Suprapubic skin (tissue), 4 donors: ENCODE data around the gene WNT7A. TPM values are rescaled to one million over a fixed set of nuclear protein-coding genes. Genes with fewer than 3 reads are reported as not detected.

Experiments used
- DNase-seq, 2 donors: peaks; one replicate each; pipeline ENCODE4 v3.0.0-alpha.2; 2019; ENCODE audit warnings: low spot score in 2 of 2
- H3K27ac ChIP-seq: fragments of 200-600 bp; sonication (generic); one replicate; pipeline ENCODE4 v1.5.1; 2019
- H3K27me3 ChIP-seq: fragments of 200-600 bp; sonication (generic); one replicate; pipeline ENCODE4 v1.5.1; 2019
- H3K36me3 ChIP-seq: fragments of 200-600 bp; sonication (generic); one replicate; pipeline ENCODE4 v1.5.1; 2019
- H3K4me1 ChIP-seq: fragments of 200-600 bp; sonication (generic); one replicate; pipeline ENCODE4 v1.5.1; 2019
- H3K4me3 ChIP-seq: fragments of 200-600 bp; sonication (generic); one replicate; pipeline ENCODE4 v1.5.1; 2019; ENCODE audit warnings: mild to moderate bottlenecking
- H3K9me3 ChIP-seq: fragments of 200-600 bp; sonication (generic); one replicate; pipeline ENCODE4 v1.5.1; 2019
- EP300 ChIP-seq: sonication (generic); formaldehyde crosslinking; IDR thresholded peaks from one replicate; pipeline ENCODE4 v1.6.1; 2017; ENCODE audit warnings: antibody characterized with exemption
- POLR2A ChIP-seq, 2 donors: fragments of 450-650 bp; IDR thresholded peaks; one replicate each; pipeline ENCODE4 v1.6.1; 2017; ENCODE audit warnings: antibody characterized with exemption in 2 of 2, mild to moderate bottlenecking in 2 of 2, moderate library complexity in 2 of 2
- POLR2AphosphoS5 ChIP-seq, 3 donors: sonication (generic); formaldehyde crosslinking; IDR thresholded peaks; one replicate each; pipeline ENCODE4 v1.6.1; 2017; ENCODE audit warnings: antibody characterized with exemption in 3 of 3
- WGBS: methylation state at CpG from one replicate; pipeline ENCODE4 v1.1.5; 2018; 5-methylcytosine and 5-hydroxymethylcytosine counted together
- total RNA-seq, 4 donors: library from RNA; depleted of rRNA; stranded (reverse); fragments of >200 nt; gene quantifications; one replicate each; pipeline ENCODE4 v1.1.0, GENCODE V29; 2016
- TF ChIP-seq, protein P1 (sequence below), 2 donors: fragments of 200-600 bp in 1 of 2; fragments of 450-650 bp in 1 of 2; sonication (generic) in 1 of 2; IDR thresholded peaks; one replicate each; pipeline ENCODE4 v1.5.1; 2016 to 2019; ENCODE audit warnings: antibody characterized with exemption in 2 of 2, mild to moderate bottlenecking in 1 of 2, moderate library complexity in 1 of 2

The WNT7A gene
- total RNA-seq, 4 donors from 2014 or later: 1.1 to 3.9 (median 1.8) TPM

DNA sequence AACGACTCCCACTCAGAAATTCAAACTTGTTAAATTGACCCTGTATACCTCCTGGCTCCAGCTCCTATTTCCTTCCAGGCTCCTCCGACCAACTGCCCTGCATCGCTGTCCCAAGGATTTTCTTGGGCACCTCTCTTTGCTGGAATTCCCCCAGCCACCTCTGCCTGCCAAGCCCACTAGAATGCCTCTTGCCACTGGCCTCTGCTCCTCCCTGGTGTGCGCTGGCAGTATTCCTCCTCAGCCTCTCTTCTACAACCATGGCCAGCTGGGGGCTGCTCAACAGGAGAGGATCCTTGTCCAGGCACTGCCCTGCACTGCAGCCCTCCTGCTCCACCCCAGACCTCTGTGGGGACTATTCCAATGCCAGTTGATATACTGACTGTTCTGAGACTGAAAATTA, 7.4 kb downstream of the WNT7A start:
- H3K4me1 ChIP-seq: no peaks in the 10 kb centered on the region
- no peak overlapping the region for H3K27ac ChIP-seq
- no peaks in the 10 kb centered on the region for H3K36me3 ChIP-seq
- TF ChIP-seq POLR2A (IDR thresholded peaks at IDR 0.05): no peak
- H3K4me3 ChIP-seq: no peak overlapping the region
- H3K27me3 ChIP-seq: peaks cover 14% of the 10 kb centered on the region
- WGBS: 82% methylated on average over 4 of the region's 4 CpGs
- no peaks in the 10 kb centered on the region for H3K9me3 ChIP-seq
- no peak for DNase-seq

DNA sequence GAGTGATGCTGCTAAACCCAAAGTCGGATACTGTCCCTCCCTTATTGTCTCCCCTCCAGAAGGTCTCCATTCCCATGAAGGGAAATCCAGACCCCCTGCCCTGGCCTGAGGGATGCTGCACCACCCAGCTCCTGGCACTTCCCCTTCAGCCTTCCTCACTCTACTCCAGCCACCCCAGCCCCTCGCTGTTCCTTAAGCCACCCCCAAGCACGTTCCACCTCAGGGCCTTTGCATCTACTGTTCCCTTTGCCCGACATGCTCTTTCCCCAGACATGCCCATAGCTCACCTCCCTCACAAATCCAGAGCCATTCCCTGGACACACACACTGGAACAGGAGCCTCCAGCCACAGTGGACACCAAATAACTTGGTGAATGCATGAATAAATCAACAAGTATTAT, 8.1 kb downstream of the WNT7A start:
- H3K4me1 ChIP-seq: no peaks in the 10 kb centered on the region
- TF ChIP-seq POLR2A (IDR thresholded peaks at IDR 0.05) (no peak), POLR2AphosphoS5 (IDR thresholded peaks at IDR 0.05) (no peak), EP300 (no peak)
- TF ChIP-seq, protein P1, sequence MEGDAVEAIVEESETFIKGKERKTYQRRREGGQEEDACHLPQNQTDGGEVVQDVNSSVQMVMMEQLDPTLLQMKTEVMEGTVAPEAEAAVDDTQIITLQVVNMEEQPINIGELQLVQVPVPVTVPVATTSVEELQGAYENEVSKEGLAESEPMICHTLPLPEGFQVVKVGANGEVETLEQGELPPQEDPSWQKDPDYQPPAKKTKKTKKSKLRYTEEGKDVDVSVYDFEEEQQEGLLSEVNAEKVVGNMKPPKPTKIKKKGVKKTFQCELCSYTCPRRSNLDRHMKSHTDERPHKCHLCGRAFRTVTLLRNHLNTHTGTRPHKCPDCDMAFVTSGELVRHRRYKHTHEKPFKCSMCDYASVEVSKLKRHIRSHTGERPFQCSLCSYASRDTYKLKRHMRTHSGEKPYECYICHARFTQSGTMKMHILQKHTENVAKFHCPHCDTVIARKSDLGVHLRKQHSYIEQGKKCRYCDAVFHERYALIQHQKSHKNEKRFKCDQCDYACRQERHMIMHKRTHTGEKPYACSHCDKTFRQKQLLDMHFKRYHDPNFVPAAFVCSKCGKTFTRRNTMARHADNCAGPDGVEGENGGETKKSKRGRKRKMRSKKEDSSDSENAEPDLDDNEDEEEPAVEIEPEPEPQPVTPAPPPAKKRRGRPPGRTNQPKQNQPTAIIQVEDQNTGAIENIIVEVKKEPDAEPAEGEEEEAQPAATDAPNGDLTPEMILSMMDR (IDR thresholded peaks at IDR 0.05): no peak
- H3K27ac ChIP-seq: no peak overlapping the region
- no peak for DNase-seq
- WGBS: 69% methylated on average over 4 of the region's 4 CpGs
- H3K36me3 ChIP-seq: no peaks in the 10 kb centered on the region
- H3K4me3 ChIP-seq: no peak overlapping the region
- H3K27me3 ChIP-seq: peaks cover 7% of the 10 kb centered on the region
- no peaks in the 10 kb centered on the region for H3K9me3 ChIP-seq

DNA sequence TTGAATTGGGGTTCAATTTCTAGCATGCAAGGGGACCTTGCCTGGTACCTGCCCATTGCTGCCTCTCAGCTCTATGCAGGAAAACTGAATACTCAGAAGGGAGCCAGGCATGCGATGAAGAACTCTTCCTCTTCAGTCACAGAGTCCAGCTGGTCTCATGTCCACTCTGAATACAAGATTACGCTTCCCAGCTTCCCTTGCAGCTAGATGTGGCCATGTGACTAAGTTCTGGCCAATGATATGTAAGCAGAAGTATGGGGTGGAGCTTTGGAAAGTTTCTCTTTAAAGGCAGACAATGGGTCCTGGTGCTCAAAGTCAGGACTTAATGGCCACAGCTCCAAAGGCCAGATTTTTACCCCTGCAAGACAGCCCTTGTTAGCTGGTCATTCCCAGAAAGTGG, 9.0 kb downstream of the WNT7A start:
- no peak for DNase-seq
- H3K27me3 ChIP-seq: peaks cover 7% of the 10 kb centered on the region
- no peak overlapping the region for H3K4me3 ChIP-seq
- no peaks in the 10 kb centered on the region for H3K4me1 ChIP-seq
- WGBS: 94% methylated on average over 2 of the region's 2 CpGs
- no peak for TF ChIP-seq POLR2AphosphoS5 (IDR thresholded peaks at IDR 0.05)
- no peak for TF ChIP-seq POLR2A (IDR thresholded peaks at IDR 0.05)
- no peak for TF ChIP-seq EP300
- TF ChIP-seq, protein P1 (IDR thresholded peaks at IDR 0.05): no peak
- no peaks in the 10 kb centered on the region for H3K9me3 ChIP-seq
- H3K27ac ChIP-seq: no peak overlapping the region
- no peaks in the 10 kb centered on the region for H3K36me3 ChIP-seq

DNA sequence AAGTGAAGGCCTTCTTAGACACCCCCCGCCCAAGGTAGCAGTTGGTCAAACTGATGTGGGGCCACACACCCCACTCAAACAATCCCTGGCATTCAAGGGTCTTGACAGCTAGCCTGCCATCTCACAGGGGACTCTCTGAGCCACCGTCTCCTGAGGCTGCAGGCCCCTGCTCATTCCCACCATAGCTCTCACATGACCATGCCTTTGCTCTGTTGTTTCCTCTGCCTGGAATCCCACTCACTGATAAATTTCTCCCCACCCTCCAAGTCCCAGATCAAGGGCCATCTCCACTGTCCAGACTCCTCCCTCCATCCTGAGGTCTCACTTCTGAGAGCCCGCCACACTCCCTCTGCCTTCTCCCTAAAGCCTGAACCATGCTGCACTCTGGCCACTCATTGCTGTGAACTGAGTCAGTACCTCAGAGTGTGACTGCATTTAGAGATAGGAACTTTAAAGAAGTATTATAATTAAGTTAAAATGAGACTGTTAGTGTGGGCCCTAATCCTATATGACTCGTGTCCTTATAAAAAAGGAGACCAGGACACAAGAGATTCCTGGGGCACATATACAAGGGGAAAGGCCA, 10.0 kb downstream of the WNT7A start:
- Histone ChIP-seq H3K27ac (no peak overlapping the region), H3K36me3 (no peaks in the 10 kb centered on the region), H3K27me3 (peaks cover 16% of the 10 kb centered on the region), H3K4me3 (no peak overlapping the region), H3K9me3 (no peaks in the 10 kb centered on the region), H3K4me1 (no peaks in the 10 kb centered on the region)
- TF ChIP-seq EP300 (no peak), POLR2A (IDR thresholded peaks at IDR 0.05) (no peak), POLR2AphosphoS5 (IDR thresholded peaks at IDR 0.05) (no peak)
- TF ChIP-seq, protein P1 (IDR thresholded peaks at IDR 0.05): no peak
- WGBS: 85% methylated on average over 4 of the region's 4 CpGs
- DNase-seq: no peak

DNA sequence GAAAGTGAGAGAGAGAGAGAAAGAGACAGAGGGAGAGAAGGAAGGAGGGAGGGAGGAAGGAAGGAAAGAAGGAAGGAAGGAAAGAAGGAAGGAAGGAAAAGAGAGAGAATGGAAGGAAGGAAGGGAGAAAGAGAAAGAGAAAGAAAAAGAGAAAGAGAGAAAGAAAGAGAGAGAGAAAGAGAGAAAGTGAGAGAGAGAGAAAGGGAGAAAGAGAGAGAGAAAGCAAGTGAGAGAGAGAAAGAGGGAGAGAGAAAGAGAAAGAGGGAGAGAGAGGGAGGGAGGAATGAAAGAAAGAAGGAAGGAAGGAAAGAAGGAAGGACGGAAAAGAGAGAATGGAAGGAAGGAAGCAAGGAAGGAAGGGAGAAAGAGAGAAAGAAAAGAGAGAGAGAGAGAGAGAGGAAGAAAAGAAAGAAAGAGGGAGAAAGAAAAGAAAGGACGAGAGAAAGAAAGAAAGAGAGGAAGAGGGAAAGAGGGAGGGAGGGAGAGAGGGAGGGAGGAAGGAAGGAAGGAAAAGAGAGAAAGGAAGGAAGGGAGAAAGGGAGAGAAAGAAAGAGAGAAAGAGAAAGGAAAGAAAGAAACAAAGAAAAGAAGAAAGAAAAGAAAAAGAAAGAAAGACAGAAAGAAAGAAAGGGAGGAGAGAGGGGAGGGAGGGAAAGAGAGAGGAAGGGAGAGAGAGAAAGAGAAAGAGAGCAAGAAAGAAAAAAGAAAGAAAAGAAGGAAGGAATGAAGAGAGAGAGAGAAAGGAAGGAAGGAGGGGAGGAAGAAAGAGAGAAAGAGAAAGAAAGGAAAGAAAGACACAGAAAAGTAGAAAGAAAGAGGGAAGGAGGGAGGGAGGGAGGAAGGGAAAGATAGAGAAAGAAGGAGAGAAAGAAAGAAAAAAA, 10.8 kb downstream of the WNT7A start:
- no peaks in the 10 kb centered on the region for H3K9me3 ChIP-seq
- TF ChIP-seq, protein P1 (IDR thresholded peaks at IDR 0.05): no peak
- TF ChIP-seq EP300 (no peak), POLR2A (IDR thresholded peaks at IDR 0.05) (no peak), POLR2AphosphoS5 (IDR thresholded peaks at IDR 0.05) (no peak)

More for the DNA sequence above, 10.8 kb downstream of the WNT7A start:
- Histone ChIP-seq H3K36me3 (no peaks in the 10 kb centered on the region), H3K4me3 (no peak overlapping the region), H3K27me3 (peaks cover 23% of the 10 kb centered on the region), H3K27ac (no peak overlapping the region), H3K4me1 (no peaks in the 10 kb centered on the region)
- 60% methylated on average over 2 of the region's 2 CpGs for WGBS
- DNase-seq: no peak
